DLD1 (cell line): ENCODE data around the gene SLC16A6.
"Not testable (repeated sequence)": the region's sequence is repeated elsewhere in the genome, so short reads cannot be mapped to it uniquely, and the experiment has no call there.

Experiments used
- in situ Hi-C: cut with HindIII; loops from 2 replicates; pipeline ENCODE4 v1.10.0; 2017; ENCODE audit warnings: low sequenced_read_pairs

SLC16A6 gene

DNA sequence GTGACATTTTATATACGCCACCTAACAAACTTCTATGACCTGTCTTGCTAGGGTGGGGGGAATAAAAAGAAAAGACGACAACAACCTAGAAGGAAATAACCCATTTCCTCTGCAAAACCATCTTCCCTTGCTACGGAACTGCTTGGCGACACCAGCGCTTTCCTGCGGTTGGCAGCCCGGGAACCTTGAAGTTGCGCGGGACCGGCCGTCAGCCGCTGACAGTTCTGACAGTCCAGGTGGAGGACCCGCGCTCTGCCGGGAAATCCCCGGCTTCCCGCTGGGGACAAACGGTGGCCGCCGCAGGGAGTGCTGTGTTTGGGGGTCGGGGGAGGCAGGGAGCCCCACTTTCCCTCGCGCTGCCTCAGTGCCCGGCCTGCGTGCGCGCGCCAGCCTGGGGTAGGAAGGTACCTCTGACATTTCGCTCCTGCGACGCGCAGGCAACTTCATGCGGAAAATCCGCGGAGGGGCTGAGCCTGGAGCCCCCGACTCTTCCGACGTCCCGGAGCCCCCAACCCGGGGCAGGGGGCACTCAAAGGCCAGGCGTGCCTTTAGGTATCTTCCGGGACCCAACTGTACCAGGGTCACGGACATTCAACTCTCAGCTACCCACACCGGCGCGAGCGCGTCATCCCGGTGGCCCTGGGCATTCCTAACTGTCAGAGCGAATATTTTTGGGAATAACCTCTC, 516 bp downstream of the SLC16A6 start:
- in situ Hi-C loops, result no loop called here

GRCh38 chr17:68289936-68290267, 1.0 kb downstream of the SLC16A6 start:
- in situ Hi-C loops, result loop anchor here (10.0 kb wide), 1 partner anchor 105 kb away; no protein-coding TSS in a partner anchor

DNA sequence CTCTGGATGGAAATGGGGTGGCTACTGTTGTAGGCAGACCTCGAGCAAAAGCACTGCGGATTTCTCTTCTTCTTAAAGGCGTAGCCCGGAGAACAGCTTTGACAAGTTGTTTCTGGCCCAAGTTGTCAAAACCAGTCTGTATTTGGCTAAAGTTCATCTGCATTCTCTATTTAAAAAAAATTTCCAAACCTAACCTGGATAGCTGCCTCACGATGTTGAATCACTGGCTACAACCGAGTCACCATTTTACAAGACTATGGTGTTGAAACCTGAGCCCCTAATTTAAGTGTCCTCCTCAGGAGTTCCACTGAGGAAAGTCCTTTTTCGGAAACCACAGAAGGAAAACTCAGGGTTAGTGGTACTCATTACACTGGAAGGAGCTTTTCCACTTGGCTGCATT, 1.5 kb downstream of the SLC16A6 start:
- in situ Hi-C loops, result loop anchor here (10.0 kb wide), 1 partner anchor 105 kb away; no protein-coding TSS in a partner anchor

GRCh38 chr17:68288804-68289203, 2.1 kb downstream of the SLC16A6 start:
- in situ Hi-C loops, result loop anchor here (10.0 kb wide), 1 partner anchor 106 kb away; no protein-coding TSS in a partner anchor

DNA sequence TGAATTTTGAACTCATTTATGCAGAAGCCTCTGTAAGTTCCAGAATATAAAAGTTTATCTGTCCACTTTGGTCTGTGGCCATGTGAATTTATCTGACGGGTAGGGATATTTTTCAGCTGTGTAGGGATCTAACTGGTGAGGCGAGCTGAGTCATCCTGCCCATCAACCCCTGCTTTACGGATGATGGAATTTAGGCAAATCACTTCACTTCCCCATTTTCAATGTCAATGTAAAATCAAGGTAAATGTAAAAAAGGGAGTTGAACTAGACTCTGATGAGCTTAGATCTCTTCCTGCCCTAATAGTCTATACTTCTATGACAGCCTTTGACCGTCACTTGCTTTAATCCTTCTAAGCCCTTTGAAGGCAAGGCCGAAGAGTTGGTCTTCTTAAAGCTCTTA, 2.6 kb downstream of the SLC16A6 start:
- in situ Hi-C loops, result loop anchor here (10.0 kb wide), 1 partner anchor 106 kb away; no protein-coding TSS in a partner anchor

DNA sequence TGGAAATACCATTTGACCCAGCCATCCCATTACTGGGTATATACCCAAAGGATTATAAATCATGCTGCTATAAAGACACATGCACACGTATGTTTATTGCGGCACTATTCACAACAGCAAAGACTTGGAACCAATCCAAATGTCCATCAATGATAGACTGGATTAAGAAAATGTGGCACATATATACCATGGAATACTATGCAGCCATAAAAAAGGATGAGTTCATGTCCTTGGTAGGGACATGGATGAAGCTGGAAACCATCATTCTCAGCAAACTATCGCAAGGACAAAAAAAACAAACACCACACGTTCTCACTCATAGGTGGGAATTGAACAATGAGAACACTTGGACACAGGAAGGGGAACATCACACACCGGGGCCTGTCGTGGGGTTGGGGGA, 9.0 kb downstream of the SLC16A6 start:
- in situ Hi-C loops, result loop anchor here (10.0 kb wide), 1 partner anchor 113 kb away; no protein-coding TSS in a partner anchor

GRCh38 chr17:68277807-68278206, 13.1 kb downstream of the SLC16A6 start:
- in situ Hi-C loops, result no loop called here

- in situ Hi-C loops, result not testable (repeated sequence)
These were observed 14.6 kb downstream of the SLC16A6 start for GRCh38 chr17:68276339-68276738.

- in situ Hi-C loops, result no loop called here
These were observed 17.2 kb downstream of the SLC16A6 start for GRCh38 chr17:68273722-68274121.

DNA sequence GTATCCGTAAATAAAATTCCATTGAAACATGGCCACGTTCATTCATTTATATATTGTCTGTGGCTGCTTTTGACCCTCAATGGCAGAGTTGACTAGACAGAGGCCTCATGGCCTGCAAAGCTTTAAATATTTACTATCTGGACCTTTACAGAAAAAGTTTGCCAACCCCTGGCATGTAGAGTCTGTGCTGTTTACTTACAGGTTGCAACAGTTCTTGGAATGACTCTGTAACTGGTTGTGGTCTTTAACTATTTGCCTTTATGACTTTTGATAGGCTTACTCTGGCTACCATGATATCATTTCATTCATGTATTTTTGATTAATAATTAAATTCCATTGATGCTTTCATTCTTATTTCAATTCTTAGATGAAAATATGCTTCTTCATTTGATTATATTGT, 25.1 kb downstream of the SLC16A6 start:
- in situ Hi-C loops, result not testable (repeated sequence)

DNA sequence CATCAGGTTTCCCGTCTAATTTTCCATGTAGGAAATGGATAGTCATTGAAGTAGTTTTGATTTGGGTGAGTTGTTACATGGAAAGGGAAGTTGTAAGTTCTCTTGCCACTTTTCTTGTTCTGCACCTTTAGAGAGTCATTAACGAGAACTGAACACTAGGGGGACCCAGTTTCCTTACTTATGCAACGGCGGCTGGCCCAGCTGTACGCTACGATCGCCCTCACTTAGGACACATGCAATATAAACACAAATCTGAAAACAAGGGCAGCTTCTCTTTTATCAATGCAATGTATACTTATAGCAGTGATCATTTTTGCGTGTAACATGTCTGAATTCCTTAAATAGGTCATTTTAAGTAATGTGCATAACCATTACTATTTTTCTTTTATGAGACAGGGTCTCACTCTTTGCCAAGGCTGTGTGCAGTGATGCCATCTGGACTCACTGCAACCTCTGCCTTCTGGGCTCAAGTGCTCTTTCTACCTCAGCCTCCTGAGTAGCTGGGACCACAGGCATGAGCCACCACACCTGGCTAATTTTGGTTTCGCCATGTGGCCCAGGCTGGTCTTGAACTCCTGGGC, 27.7 kb downstream of the SLC16A6 start:
- in situ Hi-C loops, result not testable (repeated sequence)

- in situ Hi-C loops, result not testable (repeated sequence)
These were observed 28.5 kb downstream of the SLC16A6 start for GRCh38 chr17:68262467-68262866.

DNA sequence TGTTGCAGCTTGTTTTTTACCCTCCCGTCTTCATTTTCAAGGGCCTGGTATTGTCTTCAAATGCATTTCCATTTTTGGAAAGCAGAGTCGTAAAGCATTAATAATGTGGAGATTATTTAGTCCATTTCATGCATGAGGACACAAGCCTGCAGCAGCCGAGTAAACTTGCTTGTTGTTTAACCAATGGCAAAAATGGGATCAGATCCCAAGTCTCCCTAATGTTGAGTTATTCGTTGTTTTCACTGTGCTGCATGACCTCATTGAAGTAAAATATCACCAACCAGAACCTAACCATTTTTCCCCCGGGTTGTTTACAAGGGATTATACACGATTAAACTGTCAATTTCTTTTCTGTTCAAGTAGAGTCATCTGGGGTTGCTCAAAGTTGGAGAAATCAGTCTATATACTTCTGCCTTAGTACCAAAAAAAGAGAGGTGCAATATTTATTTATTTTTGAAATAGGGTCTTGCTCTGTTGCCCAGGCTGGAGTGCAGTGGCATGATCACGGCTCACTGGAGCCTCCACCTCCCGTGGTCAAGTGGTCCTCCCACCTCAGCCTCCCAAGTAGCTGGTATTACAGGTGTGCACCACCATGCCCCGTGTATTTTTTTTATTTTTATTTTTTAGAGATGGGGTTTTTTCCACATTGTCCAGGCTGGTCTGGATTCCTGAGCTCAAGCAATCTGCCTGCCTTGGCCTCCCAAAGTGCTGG, 30.7 kb downstream of the SLC16A6 start:
- in situ Hi-C loops, result no loop called here

GRCh38 chr17:68259648-68259951, 31.3 kb downstream of the SLC16A6 start:
- in situ Hi-C loops, result not testable (repeated sequence)

DNA sequence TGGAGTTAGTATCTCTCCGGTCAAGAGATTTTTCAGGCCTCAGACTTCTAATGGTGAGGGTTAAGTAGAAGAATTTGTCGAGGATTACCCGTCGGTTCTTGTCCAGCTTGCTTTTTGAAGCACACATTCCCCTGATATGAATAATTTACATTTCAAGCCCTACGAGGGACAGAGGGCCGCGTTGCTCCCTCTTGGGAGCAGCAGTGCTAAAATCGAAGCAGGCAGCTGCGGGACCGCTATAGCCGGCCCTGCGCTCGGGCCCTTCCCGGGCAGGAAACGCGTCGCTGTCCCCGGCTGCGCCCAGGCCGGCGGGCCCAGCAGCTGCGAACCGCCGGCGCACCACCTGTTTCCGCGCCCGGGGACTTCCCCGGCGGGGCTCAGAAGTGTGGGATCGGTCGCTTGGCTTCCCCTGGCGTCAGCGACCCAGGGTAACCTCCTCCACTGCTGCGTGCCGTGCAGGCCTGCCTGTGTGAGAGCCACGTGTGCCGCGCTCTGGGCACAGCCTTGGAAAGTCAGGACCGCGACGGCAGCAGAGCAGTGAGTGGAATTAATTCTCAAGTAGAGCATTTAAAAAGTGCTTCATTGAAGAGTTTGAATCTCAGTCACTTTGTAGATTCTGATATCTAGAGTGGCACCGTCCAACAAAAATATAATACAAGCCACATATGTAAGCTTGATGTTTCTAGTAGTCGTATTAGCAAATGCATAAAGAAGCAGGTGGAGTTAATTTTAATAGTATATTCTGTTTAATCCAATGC, 31.9 kb downstream of the SLC16A6 start:
- in situ Hi-C loops, result not testable (repeated sequence)

- in situ Hi-C loops, result no loop called here
These were observed 33.0 kb downstream of the SLC16A6 start for GRCh38 chr17:68257934-68258333.

GRCh38 chr17:68256701-68257100, 34.2 kb downstream of the SLC16A6 start:
- in situ Hi-C loops, result not testable (repeated sequence)

- in situ Hi-C loops, result no loop called here
These were observed 35.0 kb downstream of the SLC16A6 start for GRCh38 chr17:68255731-68256538.

DNA sequence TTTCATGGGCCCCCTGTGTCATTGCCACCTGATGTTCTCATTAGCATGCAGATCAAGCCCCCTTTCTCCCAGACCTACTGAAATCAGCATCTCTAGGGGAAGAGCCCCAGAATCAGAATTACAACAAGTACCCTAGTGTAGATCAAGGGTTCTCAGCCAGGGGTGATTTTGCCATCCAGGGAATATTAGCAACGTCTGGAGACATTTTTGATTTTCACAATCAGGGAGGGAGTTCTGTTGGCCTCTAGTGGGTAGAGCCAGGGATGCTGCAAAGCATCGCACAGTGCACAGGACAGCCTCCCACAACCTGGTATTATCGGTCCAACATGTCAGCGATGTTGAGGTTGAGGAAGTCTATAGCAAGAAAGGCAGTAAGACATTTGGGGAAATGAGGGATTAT, 35.8 kb downstream of the SLC16A6 start:
- in situ Hi-C loops, result no loop called here

- in situ Hi-C loops, result not testable (repeated sequence)
These were observed 37.5 kb downstream of the SLC16A6 start for GRCh38 chr17:68253426-68253825.
